Astrocyte (in vitro differentiated cells and primary cell): ENCODE results near the gene TBCEL.

Source experiments
- EZH2 ChIP-seq: IDR thresholded peaks from 2 replicates; pipeline ENCODE4 v1.6.1; 2012; ENCODE audit warnings: mild to moderate bottlenecking, low read length, inconsistent platforms; ENCODE audit not compliant: insufficient read depth
- TF ChIP-seq, protein P1 (sequence below): IDR thresholded peaks from 2 replicates; pipeline ENCODE4 v1.5.1; 2011; ENCODE audit warnings: low read depth, mild to moderate bottlenecking, inconsistent platforms, low read length, moderate library complexity; ENCODE audit not compliant: insufficient read depth

DNA sequence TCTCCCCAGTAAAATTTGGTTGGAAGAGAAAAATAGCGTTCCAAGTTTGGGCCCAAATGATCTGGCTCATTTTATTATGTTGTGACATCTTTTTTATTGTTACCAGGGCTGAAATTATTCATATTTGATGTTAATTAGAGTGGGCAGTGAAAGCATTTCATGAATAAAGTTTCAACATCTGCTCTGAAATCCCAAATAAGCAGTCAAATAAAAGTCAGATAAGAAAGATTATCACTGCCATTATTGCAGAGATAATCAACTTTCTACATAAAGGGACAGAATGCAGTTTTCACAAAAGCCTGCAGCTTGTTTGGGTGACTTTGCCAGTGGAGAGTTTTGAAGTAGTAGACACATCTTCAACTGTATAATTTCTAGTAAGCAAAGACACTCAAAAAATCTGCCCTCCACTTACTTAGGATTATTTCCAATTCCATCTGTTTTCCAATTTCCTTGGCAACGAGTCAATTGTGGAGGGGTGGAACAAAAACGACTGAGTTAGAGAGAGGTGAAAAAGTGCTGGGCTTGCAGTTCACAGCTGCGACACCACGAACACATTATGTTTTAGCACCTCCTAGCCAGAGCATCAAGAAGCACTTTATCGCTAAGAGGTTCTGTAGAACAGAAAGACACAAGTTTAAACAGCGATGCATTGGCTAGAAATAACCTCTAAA is 86.1 kb downstream of the TBCEL start:
- no peak for TF ChIP-seq EZH2
- TF ChIP-seq, protein P1, sequence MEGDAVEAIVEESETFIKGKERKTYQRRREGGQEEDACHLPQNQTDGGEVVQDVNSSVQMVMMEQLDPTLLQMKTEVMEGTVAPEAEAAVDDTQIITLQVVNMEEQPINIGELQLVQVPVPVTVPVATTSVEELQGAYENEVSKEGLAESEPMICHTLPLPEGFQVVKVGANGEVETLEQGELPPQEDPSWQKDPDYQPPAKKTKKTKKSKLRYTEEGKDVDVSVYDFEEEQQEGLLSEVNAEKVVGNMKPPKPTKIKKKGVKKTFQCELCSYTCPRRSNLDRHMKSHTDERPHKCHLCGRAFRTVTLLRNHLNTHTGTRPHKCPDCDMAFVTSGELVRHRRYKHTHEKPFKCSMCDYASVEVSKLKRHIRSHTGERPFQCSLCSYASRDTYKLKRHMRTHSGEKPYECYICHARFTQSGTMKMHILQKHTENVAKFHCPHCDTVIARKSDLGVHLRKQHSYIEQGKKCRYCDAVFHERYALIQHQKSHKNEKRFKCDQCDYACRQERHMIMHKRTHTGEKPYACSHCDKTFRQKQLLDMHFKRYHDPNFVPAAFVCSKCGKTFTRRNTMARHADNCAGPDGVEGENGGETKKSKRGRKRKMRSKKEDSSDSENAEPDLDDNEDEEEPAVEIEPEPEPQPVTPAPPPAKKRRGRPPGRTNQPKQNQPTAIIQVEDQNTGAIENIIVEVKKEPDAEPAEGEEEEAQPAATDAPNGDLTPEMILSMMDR: no peak
